ENCODE measurements around the gene NATD1. TPM values are rescaled to one million over a fixed set of nuclear protein-coding genes. Genes with fewer than 3 reads are reported as not detected.

NATD1 gene
- total and polyA plus RNA-seq, 9 of the 15 experiments (the other 6 are each of a cell fraction or from before 2014, with no cell fraction given), result 0.24 to 5.4 (median 1.6) TPM

DNA sequence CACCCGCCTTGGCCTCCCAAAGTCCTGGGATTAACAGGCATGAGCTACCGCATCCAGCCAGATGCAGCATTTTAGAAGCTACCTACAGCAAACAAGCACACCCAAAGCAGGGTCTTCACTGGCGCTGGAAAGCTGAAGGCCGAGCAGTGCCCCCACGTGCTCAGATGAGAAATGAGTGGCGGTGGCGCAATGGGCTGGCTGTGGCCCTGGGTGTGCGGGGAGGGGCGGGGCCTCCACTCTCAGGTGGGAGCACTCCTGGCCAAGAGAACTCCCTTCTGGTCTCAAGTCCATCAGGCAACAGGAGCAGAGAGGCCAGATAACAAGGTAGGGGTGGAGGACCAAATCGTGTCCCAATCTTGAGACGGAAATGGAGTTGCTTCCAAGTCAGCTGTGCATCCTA, 51.3 kb downstream of the NATD1 start:
- ATAC-seq, result no peak

DNA sequence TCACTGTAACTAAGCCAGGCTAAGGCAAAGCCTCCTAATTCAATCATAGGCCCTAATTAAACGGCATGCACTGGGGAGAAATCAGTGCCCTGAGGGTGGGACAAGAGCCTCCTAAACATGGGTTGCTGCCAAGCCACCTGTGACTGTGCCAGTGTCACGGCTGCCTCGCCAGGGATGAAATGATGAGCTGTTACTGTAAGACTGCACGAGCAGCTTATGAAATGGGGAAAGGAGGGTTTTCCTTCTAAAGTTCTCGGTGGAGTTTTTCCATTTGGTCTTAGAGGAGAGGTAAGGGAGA, 52.0 kb downstream of the NATD1 start:
- H3K27ac ChIP-seq (ENCODE audit: extremely low read depth, low read depth, low read length), result no peak overlapping the region
- peaks cover 0 to 32% of the 10 kb centered on the region in 2 experiments; a peak in 4 of 5 replicates for H3K4me1 ChIP-seq (replicated peaks in 1 of 2; ENCODE audit: control insufficient read depth in 2 of 2, insufficient read depth in 2 of 2, low read length in 2 of 2)
- H3K9me1 ChIP-seq (ENCODE audit: control insufficient read depth, insufficient read depth, low read length), result peaks cover 9% of the 10 kb centered on the region
- in situ Hi-C loops (cut with MboI), result no loop called here
- CTCF ChIA-PET (ENCODE audit: low intra/inter-chr PET ratio), result no interaction called here
- H3K4me3 ChIP-seq, result no peak overlapping the region
- 88% methylated on average over 5 of the region's 5 CpGs for WGBS (ENCODE audit: insufficient coverage, low coverage, missing lambda C conversion rate)
- POLR2A ChIA-PET, result interaction anchor here (1.0 to 3.1 kb wide), 2 partner anchors 11 to 15 kb away, joined by 3 to 22 read pairs; partner anchors contain the start of gene TMEM11
- H3K9ac ChIP-seq (ENCODE audit: insufficient read depth in 1 of 2, low read depth in 2 of 2, low read length in 2 of 2), result no peak overlapping the region
- H4K20me1 ChIP-seq (replicated peaks; ENCODE audit: control insufficient read depth, insufficient read depth, low read length), result peaks cover 52% of the 10 kb centered on the region
- intact Hi-C loops (cut with micrococcal nuclease), result no loop called here
- no peaks in the 10 kb centered on the region for H3K27me3 ChIP-seq (ENCODE audit: control insufficient read depth in 2 of 2, insufficient read depth in 2 of 2, low read length in 2 of 2)
- BruUV-seq (replicated peaks), result no TSS peak
- DNase-seq (ENCODE audit: extremely low read depth in 1 of 4, low spot score in 3 of 4), result no peak
- no peak for FAIRE-seq
- no peaks in the 10 kb centered on the region for H3K9me3 ChIP-seq (replicated peaks; ENCODE audit: control insufficient read depth, insufficient read depth, low read depth, low read length)
- H3K36me3 ChIP-seq (ENCODE audit: control insufficient read depth, insufficient read depth, low read length), result peaks cover 22% of the 10 kb centered on the region; the same call in 2 of the 3 replicates
- H3K79me2 ChIP-seq (ENCODE audit: control insufficient read depth, insufficient read depth, low read length), result peaks cover 75% of the 10 kb centered on the region
- ATAC-seq, result no peak
- H3K4me2 ChIP-seq (ENCODE audit: insufficient read depth, low read length), result no peak overlapping the region
- no peak overlapping the region for H2AFZ ChIP-seq (ENCODE audit: low read depth, low read length)
- TF ChIP-seq ZFP36 (IDR thresholded peaks at IDR 0.05; ENCODE audit: low read depth, low read length, partially characterized antibody), result no peak
- TF ChIP-seq SMC3 (conservative IDR thresholded peaks at IDR 0.05; ENCODE audit: insufficient read depth, low read depth, low read length), result no peak
- TF ChIP-seq, protein P1, sequence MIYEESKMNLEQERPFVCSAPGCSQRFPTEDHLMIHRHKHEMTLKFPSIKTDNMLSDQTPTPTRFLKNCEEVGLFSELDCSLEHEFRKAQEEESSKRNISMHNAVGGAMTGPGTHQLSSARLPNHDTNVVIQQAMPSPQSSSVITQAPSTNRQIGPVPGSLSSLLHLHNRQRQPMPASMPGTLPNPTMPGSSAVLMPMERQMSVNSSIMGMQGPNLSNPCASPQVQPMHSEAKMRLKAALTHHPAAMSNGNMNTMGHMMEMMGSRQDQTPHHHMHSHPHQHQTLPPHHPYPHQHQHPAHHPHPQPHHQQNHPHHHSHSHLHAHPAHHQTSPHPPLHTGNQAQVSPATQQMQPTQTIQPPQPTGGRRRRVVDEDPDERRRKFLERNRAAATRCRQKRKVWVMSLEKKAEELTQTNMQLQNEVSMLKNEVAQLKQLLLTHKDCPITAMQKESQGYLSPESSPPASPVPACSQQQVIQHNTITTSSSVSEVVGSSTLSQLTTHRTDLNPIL (CRISPR knock-in tag; IDR thresholded peaks at IDR 0.05), result no peak
- TF ChIP-seq ZNF41 (CRISPR knock-in tag; conservative IDR thresholded peaks at IDR 0.05), result no peak
- no peak for TF ChIP-seq EWSR1 (IDR thresholded peaks at IDR 0.05; ENCODE audit: borderline replicate concordance, low read depth, partially characterized antibody)
- TF ChIP-seq, protein P2, sequence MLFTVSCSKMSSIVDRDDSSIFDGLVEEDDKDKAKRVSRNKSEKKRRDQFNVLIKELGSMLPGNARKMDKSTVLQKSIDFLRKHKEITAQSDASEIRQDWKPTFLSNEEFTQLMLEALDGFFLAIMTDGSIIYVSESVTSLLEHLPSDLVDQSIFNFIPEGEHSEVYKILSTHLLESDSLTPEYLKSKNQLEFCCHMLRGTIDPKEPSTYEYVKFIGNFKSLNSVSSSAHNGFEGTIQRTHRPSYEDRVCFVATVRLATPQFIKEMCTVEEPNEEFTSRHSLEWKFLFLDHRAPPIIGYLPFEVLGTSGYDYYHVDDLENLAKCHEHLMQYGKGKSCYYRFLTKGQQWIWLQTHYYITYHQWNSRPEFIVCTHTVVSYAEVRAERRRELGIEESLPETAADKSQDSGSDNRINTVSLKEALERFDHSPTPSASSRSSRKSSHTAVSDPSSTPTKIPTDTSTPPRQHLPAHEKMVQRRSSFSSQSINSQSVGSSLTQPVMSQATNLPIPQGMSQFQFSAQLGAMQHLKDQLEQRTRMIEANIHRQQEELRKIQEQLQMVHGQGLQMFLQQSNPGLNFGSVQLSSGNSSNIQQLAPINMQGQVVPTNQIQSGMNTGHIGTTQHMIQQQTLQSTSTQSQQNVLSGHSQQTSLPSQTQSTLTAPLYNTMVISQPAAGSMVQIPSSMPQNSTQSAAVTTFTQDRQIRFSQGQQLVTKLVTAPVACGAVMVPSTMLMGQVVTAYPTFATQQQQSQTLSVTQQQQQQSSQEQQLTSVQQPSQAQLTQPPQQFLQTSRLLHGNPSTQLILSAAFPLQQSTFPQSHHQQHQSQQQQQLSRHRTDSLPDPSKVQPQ (CRISPR knock-in tag; IDR thresholded peaks at IDR 0.05; ENCODE audit: borderline replicate concordance), result no peak
- no peak for TF ChIP-seq TAF7 (tag; IDR thresholded peaks at IDR 0.05)
- TF ChIP-seq ZNF316 (IDR thresholded peaks at IDR 0.05), result no peak
- TF ChIP-seq SAFB2 (IDR thresholded peaks at IDR 0.05; ENCODE audit: borderline replicate concordance, low read depth, low read length, severe bottlenecking), result no peak
- no peak for TF ChIP-seq HDGF (IDR thresholded peaks at IDR 0.05)
- TF ChIP-seq TAL1 (IDR thresholded peaks at IDR 0.05), result no peak
- no peak for TF ChIP-seq ZNF274 (IDR thresholded peaks at IDR 0.05; ENCODE audit: borderline replicate concordance, low read depth, low read length)

More for the DNA sequence above, 51.3 kb downstream of the NATD1 start:
- no peak overlapping the region for H3K4me3 ChIP-seq
- peaks cover 9% of the 10 kb centered on the region for H3K9me1 ChIP-seq (ENCODE audit: control insufficient read depth, insufficient read depth, low read length)
- CTCF ChIA-PET (ENCODE audit: low intra/inter-chr PET ratio), result no interaction called here
- no peaks in the 10 kb centered on the region for H3K27me3 ChIP-seq (ENCODE audit: control insufficient read depth in 2 of 2, insufficient read depth in 2 of 2, low read length in 2 of 2)
- DNase-seq (ENCODE audit: extremely low read depth in 1 of 4, low spot score in 3 of 4) (no peak), FAIRE-seq (no peak)
- in situ Hi-C loops (cut with MboI), result no loop called here
- TF ChIP-seq SIN3A (IDR thresholded peaks at IDR 0.05; ENCODE audit: borderline replicate concordance in 2 of 2, control insufficient read depth in 1 of 2, low read depth in 2 of 2, low read length in 2 of 2) (no peak), CEBPB (tag; IDR thresholded peaks at IDR 0.05) (peak; percentile 8; the same call in 1 of the 2 replicates), SRSF1 (IDR thresholded peaks at IDR 0.05; ENCODE audit: low read depth, low read length) (no peak)
- intact Hi-C loops (cut with micrococcal nuclease), result no loop called here
- no peak overlapping the region for H2AFZ ChIP-seq (ENCODE audit: low read depth, low read length)
- no peak overlapping the region for H3K27ac ChIP-seq (ENCODE audit: extremely low read depth, low read depth, low read length)
- peaks cover 52% of the 10 kb centered on the region for H4K20me1 ChIP-seq (replicated peaks; ENCODE audit: control insufficient read depth, insufficient read depth, low read length)
- H3K4me2 ChIP-seq (ENCODE audit: insufficient read depth, low read length), result no peak overlapping the region
- no peak overlapping the region; a peak in 1 of 4 replicates for H3K9ac ChIP-seq (ENCODE audit: insufficient read depth in 1 of 2, low read depth in 2 of 2, low read length in 2 of 2)
- H3K79me2 ChIP-seq (ENCODE audit: control insufficient read depth, insufficient read depth, low read length), result peaks cover 81% of the 10 kb centered on the region
- H3K36me3 ChIP-seq (ENCODE audit: control insufficient read depth, insufficient read depth, low read length), result peaks cover 20% of the 10 kb centered on the region; the same call in 2 of the 3 replicates
- peaks cover 0 to 32% of the 10 kb centered on the region in 2 experiments; a peak in 4 of 5 replicates for H3K4me1 ChIP-seq (replicated peaks in 1 of 2; ENCODE audit: control insufficient read depth in 2 of 2, insufficient read depth in 2 of 2, low read length in 2 of 2)
- POLR2A ChIA-PET, result interaction anchor here (1.0 to 3.1 kb wide), 2 partner anchors 10 to 15 kb away, joined by 3 to 22 read pairs; partner anchors contain the start of gene TMEM11
- no TSS peak for BruUV-seq (replicated peaks)
- 81% methylated on average over 4 of the region's 11 CpGs for WGBS (ENCODE audit: insufficient coverage, low coverage, missing lambda C conversion rate)
- H3K9me3 ChIP-seq (replicated peaks; ENCODE audit: control insufficient read depth, insufficient read depth, low read depth, low read length), result no peaks in the 10 kb centered on the region

All from K562 (cell line).